HG03342 (cell line): ENCODE data around the gene FSTL4.

ENCODE experiments used
- ATAC-seq: cut with Tn5 transposase; IDR thresholded peaks from one replicate; pipeline ENCODE4 v1.9.1; 2021; ENCODE audit warnings: mild to moderate bottlenecking, moderate library complexity; ENCODE audit not compliant: unreplicated experiment

FSTL4 gene

GRCh38 chr5:133520991-133521706 is 91.2 kb downstream of the FSTL4 start:
- no peak for ATAC-seq

- ATAC-seq, result no peak
These were observed 92.3 kb downstream of the FSTL4 start for GRCh38 chr5:133520062-133520461.

GRCh38 chr5:133519191-133519590 is 93.2 kb downstream of the FSTL4 start:
- no peak for ATAC-seq

- ATAC-seq, result no peak
These were observed 97.9 kb downstream of the FSTL4 start for GRCh38 chr5:133514456-133514855.

GRCh38 chr5:133512896-133513295 is 99.4 kb downstream of the FSTL4 start:
- ATAC-seq, result no peak

- ATAC-seq, result no peak
These were observed 100.6 kb downstream of the FSTL4 start for GRCh38 chr5:133511653-133512235.

- ATAC-seq, result no peak
These were observed 101.6 kb downstream of the FSTL4 start for GRCh38 chr5:133510634-133511262.

GRCh38 chr5:133509742-133510079 is 102.6 kb downstream of the FSTL4 start:
- no peak for ATAC-seq

- ATAC-seq, result no peak
These were observed 103.2 kb downstream of the FSTL4 start for GRCh38 chr5:133508845-133509741.

- ATAC-seq, result no peak
These were observed 104.0 kb downstream of the FSTL4 start for GRCh38 chr5:133508331-133508730.

- no peak for ATAC-seq
These were observed 106.2 kb downstream of the FSTL4 start for GRCh38 chr5:133506181-133506580.

- no peak for ATAC-seq
These were observed 108.8 kb downstream of the FSTL4 start for GRCh38 chr5:133503511-133503910.

- no peak for ATAC-seq
These were observed 112.4 kb downstream of the FSTL4 start for GRCh38 chr5:133499895-133500294.

GRCh38 chr5:133497608-133498348 is 114.6 kb downstream of the FSTL4 start:
- ATAC-seq, result no peak

- ATAC-seq, result no peak
These were observed 115.7 kb downstream of the FSTL4 start for GRCh38 chr5:133496631-133497030.

GRCh38 chr5:133494923-133495246 is 117.5 kb downstream of the FSTL4 start:
- no peak for ATAC-seq

- no peak for ATAC-seq
These were observed 118.0 kb downstream of the FSTL4 start for GRCh38 chr5:133494232-133494922.

GRCh38 chr5:133489632-133490031 is 122.7 kb downstream of the FSTL4 start:
- ATAC-seq, result no peak

- no peak for ATAC-seq
These were observed 125.2 kb downstream of the FSTL4 start for GRCh38 chr5:133487093-133487492.

- no peak for ATAC-seq
These were observed 126.9 kb downstream of the FSTL4 start for GRCh38 chr5:133485468-133485867.
